Stimulated activated CD8-positive, alpha-beta memory T cell treated with anti-CD3 and anti-CD28 coated beads, Interleukin-4, amount 100 ng/mL, for 24 hours (primary cell): ENCODE data around the gene KCTD5.
"Not testable (repeated sequence)": the region's sequence is repeated elsewhere in the genome, so short reads cannot be mapped to it uniquely, and the experiment has no call there.

Source experiments
- DNase-seq: peaks from one replicate; pipeline ENCODE4 v3.0.0-alpha.2; 2020; ENCODE audit warnings: low read depth

The KCTD5 gene

GRCh38 chr16:2682209-2683021, at the start of gene KCTD5:
Gene KCTD5 (plus strand): TSS chr16:2682523. CDS start chr16:2682549, 26 bp downstream.
- peak; percentile 95 for DNase-seq

- peak; percentile 43 for DNase-seq
Measured at GRCh38 chr16:2639071-2639721, 43.1 kb upstream of the KCTD5 start.

GRCh38 chr16:2639722-2640072, 42.6 kb upstream of the KCTD5 start:
- DNase-seq, result not testable (repeated sequence)

GRCh38 chr16:2642561-2642960, 39.8 kb upstream of the KCTD5 start:
- DNase-seq, result not testable (repeated sequence)

- DNase-seq, result not testable (repeated sequence)
Measured at GRCh38 chr16:2644754-2645453, 37.4 kb upstream of the KCTD5 start.

- DNase-seq, result not testable (repeated sequence)
Measured at GRCh38 chr16:2651268-2651871, 31.0 kb upstream of the KCTD5 start.

- not testable (repeated sequence) for DNase-seq
Measured at GRCh38 chr16:2653915-2654314, 28.4 kb upstream of the KCTD5 start.

- not testable (repeated sequence) for DNase-seq
Measured at GRCh38 chr16:2654949-2655348, 27.4 kb upstream of the KCTD5 start.

GRCh38 chr16:2656985-2657384, 25.3 kb upstream of the KCTD5 start:
- DNase-seq, result no peak

- not testable (repeated sequence) for DNase-seq
Measured at GRCh38 chr16:2657803-2658202, 24.5 kb upstream of the KCTD5 start.

GRCh38 chr16:2659560-2659959, 22.8 kb upstream of the KCTD5 start:
- not testable (repeated sequence) for DNase-seq

GRCh38 chr16:2660014-2660662, 22.2 kb upstream of the KCTD5 start:
- not testable (repeated sequence) for DNase-seq

- not testable (repeated sequence) for DNase-seq
Measured at GRCh38 chr16:2660755-2661373, 21.5 kb upstream of the KCTD5 start.

- no peak for DNase-seq
Measured at GRCh38 chr16:2663553-2664546, 18.5 kb upstream of the KCTD5 start.

GRCh38 chr16:2664574-2664982, 17.7 kb upstream of the KCTD5 start:
- no peak for DNase-seq

- DNase-seq, result not testable (repeated sequence)
Measured at GRCh38 chr16:2666671-2667070, 15.7 kb upstream of the KCTD5 start.

- DNase-seq, result not testable (repeated sequence)
Measured at GRCh38 chr16:2669587-2669986, 12.7 kb upstream of the KCTD5 start.

GRCh38 chr16:2670017-2670416, 12.3 kb upstream of the KCTD5 start:
- peak; percentile 53 for DNase-seq

- DNase-seq, result not testable (repeated sequence)
Measured at GRCh38 chr16:2671193-2671592, 11.1 kb upstream of the KCTD5 start.

- no peak for DNase-seq
Measured at GRCh38 chr16:2671741-2672140, 10.6 kb upstream of the KCTD5 start.
